Upper lobe of left lung (tissue), 6 donors: ENCODE results near the gene FAM168B. TPM values are rescaled to one million over a fixed set of nuclear protein-coding genes. Genes with fewer than 3 reads are reported as not detected.
A peak's percentile ranks its signal among the peaks of the same experiment; 100 is the strongest.

Experiments
- ATAC-seq, 2 donors: fragments of 200-7000 bp; cut with Tn5 transposase; one replicate each; pipeline ENCODE4 v1.9.1; 2022; ENCODE audit warnings: mild to moderate bottlenecking in 2 of 2, moderate library complexity in 2 of 2; ENCODE audit not compliant: low FRiP score in 2 of 2
- DNase-seq, 2 donors: peaks; one replicate each; pipeline ENCODE4 v3.0.0-alpha.2; 2019 to 2020
- H3K27ac ChIP-seq, 4 donors: fragments of 200-600 bp; sonication (generic); one replicate each; pipeline ENCODE4 v1.5.1; 2016 to 2019
- H3K27me3 ChIP-seq, 4 donors: fragments of 200-600 bp; sonication (generic); one replicate each; pipeline ENCODE4 v1.5.1; 2017 to 2019
- H3K36me3 ChIP-seq, 4 donors: fragments of 200-600 bp; sonication (generic); one replicate each; pipeline ENCODE4 v1.5.1; 2016 to 2019
- H3K4me1 ChIP-seq, 4 donors: fragments of 200-600 bp; sonication (generic); one replicate each; pipeline ENCODE4 v1.5.1; 2018 to 2019
- H3K4me3 ChIP-seq, 4 donors: fragments of 200-600 bp; sonication (generic); one replicate each; pipeline ENCODE4 v1.5.1; 2017 to 2019; ENCODE audit warnings: mild to moderate bottlenecking in 2 of 4, moderate library complexity in 1 of 4
- H3K9me3 ChIP-seq, 4 donors: fragments of 200-600 bp; sonication (generic); one replicate each; pipeline ENCODE4 v1.5.1; 2018 to 2019
- EP300 ChIP-seq, 4 donors: sonication (generic); formaldehyde crosslinking; IDR thresholded peaks; one replicate each; pipeline ENCODE4 v1.5.1; 2017; ENCODE audit warnings: antibody characterized with exemption in 4 of 4, control low read depth in 2 of 4
- POLR2A ChIP-seq, 4 donors: fragments of 450-650 bp; IDR thresholded peaks; one replicate each; pipeline ENCODE4 v1.5.1; 2016 to 2017; ENCODE audit warnings: antibody characterized with exemption in 4 of 4, mild to moderate bottlenecking in 2 of 4
- POLR2AphosphoS5 ChIP-seq, 2 donors: sonication (generic); formaldehyde crosslinking; IDR thresholded peaks; one replicate each; pipeline ENCODE4 v1.5.1; 2017; ENCODE audit warnings: antibody characterized with exemption in 2 of 2
- whole genome bisulfite sequencing, 2 donors: methylation state at CpG; one replicate each; pipeline ENCODE4 v1.1.5; 2017 to 2018; 5-methylcytosine and 5-hydroxymethylcytosine counted together
- total RNA-seq, 6 donors: library from RNA; depleted of rRNA in 4 of 6; stranded (reverse); fragments of >200 nt in 4 of 6; gene quantifications; one replicate each; pipeline versions ENCODE4 v1.1.0 to v1.2.1, GENCODE V29; 2016 to 2021
- TF ChIP-seq, protein P1 (sequence below), 6 experiments: fragments of 450-650 bp in 4 of 6; fragments of 200-600 bp in 2 of 6; sonication (generic) in 2 of 6; IDR thresholded peaks; one replicate each; pipeline ENCODE4 v1.5.1; 2016 to 2019; ENCODE audit warnings: antibody characterized with exemption in 6 of 6
- donor health status: DM: no; HTN: no; CAD: no; lungs with moderate emphysema.
- donor health status: DM: no; HTN: yes; CAD: no; lungs with severe emphysema.

Gene FAM168B
- total RNA-seq, 6 donors from 2014 or later, result 22.0 to 86.9 (median 72.8) TPM

DNA sequence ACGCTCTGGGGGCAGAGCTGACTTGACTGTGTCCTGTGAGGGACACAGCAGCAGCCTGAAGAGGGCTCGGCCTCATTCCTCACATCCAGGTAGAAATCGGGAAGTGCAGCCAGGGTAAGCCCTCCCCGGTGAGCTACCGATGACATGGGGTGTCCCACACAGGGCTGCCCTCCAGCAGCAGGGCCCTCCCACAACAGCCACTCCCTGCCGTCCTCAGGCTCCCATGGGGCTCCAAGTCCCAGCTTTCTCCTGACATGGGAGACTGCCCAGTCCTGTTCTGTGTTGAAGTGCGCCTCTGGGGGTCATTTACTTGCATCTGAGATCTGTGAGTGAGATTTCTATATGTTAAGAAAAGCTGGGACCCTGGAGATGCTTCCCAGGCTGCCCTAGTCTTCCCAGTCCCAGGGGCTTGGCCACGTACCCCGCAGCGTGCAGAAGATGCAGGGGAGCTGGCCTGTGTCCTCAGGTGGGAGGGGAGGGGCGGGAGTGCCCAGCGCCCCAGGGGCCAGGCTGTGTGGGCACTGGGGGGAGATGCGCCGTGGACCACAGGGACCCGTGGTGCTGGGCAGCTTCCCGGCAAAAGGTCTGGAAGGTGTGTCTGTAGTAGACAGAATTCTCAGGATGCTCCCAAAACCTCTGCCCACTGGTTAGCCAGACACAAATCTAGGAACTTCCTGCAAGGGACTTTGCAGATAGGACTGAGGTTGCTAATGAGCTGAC lies 87.9 kb downstream of the FAM168B start:
- Histone ChIP-seq H3K36me3 (no peaks in the 10 kb centered on the region), H3K27me3 (no peaks in the 10 kb centered on the region), H3K4me1 (no peaks in the 10 kb centered on the region), H3K27ac (no peak overlapping the region), H3K9me3 (no peaks in the 10 kb centered on the region), H3K4me3 (no peak overlapping the region)
- 78 to 100% methylated on average over 3 to 16 of the region's 16 CpGs for WGBS, 2 donors
- no peak for DNase-seq
- ATAC-seq, result peak in 1 of 2 donors; percentile 17
- TF ChIP-seq POLR2AphosphoS5 (IDR thresholded peaks at IDR 0.05) (no peak), EP300 (IDR thresholded peaks at IDR 0.05) (no peak)
- TF ChIP-seq, protein P1, sequence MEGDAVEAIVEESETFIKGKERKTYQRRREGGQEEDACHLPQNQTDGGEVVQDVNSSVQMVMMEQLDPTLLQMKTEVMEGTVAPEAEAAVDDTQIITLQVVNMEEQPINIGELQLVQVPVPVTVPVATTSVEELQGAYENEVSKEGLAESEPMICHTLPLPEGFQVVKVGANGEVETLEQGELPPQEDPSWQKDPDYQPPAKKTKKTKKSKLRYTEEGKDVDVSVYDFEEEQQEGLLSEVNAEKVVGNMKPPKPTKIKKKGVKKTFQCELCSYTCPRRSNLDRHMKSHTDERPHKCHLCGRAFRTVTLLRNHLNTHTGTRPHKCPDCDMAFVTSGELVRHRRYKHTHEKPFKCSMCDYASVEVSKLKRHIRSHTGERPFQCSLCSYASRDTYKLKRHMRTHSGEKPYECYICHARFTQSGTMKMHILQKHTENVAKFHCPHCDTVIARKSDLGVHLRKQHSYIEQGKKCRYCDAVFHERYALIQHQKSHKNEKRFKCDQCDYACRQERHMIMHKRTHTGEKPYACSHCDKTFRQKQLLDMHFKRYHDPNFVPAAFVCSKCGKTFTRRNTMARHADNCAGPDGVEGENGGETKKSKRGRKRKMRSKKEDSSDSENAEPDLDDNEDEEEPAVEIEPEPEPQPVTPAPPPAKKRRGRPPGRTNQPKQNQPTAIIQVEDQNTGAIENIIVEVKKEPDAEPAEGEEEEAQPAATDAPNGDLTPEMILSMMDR (IDR thresholded peaks at IDR 0.05), result no peak

DNA sequence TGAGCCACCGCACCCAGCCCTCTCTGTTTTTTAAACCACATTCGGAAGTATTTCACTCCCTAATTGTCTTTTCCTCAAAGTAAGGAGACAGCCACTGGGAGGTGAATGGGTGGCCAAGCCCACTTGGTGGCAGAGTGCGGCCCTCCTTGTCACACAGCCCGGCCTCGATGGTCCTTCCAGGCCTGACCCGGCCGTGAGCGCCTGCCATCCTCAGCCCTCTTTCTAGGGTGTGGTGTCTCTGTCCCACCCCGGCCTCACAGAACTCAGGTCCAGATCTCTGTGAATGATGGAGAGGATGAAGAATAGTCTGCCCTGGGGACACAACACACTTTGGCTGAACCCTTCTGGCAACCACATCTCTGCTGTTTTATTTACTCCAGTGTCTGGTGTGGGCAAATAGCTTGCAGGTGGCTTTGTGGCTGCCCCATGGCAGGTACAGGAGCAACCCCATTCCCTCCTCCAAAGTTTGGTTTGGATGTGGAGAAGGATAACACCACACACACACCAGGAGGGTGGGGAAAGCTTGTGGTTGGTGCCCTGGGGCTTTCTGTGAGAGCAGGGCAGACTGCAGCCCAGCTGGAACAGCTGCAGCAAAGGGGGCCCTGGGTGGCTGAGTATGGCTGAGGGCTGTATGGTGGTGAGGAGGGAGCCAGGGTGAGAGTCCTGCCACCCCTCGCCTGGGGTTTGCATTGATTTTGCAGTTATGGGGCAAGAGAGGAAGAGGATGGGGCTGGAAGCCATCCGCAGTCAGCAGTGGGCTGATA lies 88.6 kb downstream of the FAM168B start:
- 89 to 93% methylated on average over 11 of the region's 11 CpGs for WGBS, 2 donors
- no peak for DNase-seq
- Histone ChIP-seq H3K27ac (no peak overlapping the region), H3K4me1 (no peaks in the 10 kb centered on the region), H3K36me3 (no peaks in the 10 kb centered on the region), H3K27me3 (no peaks in the 10 kb centered on the region), H3K9me3 (no peaks in the 10 kb centered on the region), H3K4me3 (no peak overlapping the region)
- no peak for TF ChIP-seq EP300 (IDR thresholded peaks at IDR 0.05)
- no peak for TF ChIP-seq POLR2AphosphoS5 (IDR thresholded peaks at IDR 0.05)
- ATAC-seq, result peak in 1 of 2 donors; percentile 52

DNA sequence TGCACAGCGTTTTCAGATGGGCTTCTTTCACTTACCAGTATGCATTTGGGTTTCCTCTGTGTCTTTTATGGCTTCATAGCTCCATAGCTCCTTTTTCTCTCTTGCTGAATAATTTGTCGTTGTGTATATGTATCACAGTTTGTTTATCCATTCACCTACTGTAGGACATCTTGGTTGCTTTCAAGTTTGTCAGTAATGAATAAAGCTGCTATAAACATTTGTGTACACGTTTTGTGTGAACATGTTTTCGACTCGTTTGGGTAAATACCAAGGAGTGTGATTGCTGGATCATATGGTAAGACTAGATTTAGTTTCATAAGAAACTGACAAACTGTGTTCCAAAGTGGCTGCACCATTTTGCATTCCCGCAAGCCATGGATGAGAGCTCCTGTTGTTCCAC lies 94.7 kb downstream of the FAM168B start:
- 74% methylated on average over 6 of the region's 6 CpGs for WGBS, 2 donors
- H3K4me1 ChIP-seq, result no peaks in the 10 kb centered on the region
- H3K27ac ChIP-seq, result no peak overlapping the region
- H3K9me3 ChIP-seq, result no peaks in the 10 kb centered on the region
- H3K4me3 ChIP-seq, result no peak overlapping the region
- H3K27me3 ChIP-seq, result no peaks in the 10 kb centered on the region
- H3K36me3 ChIP-seq, result no peaks in the 10 kb centered on the region
- no peak for ATAC-seq
- DNase-seq, result no peak
- TF ChIP-seq, protein P1 (IDR thresholded peaks at IDR 0.05), result no peak
- TF ChIP-seq POLR2AphosphoS5 (IDR thresholded peaks at IDR 0.05), result no peak
- TF ChIP-seq EP300 (IDR thresholded peaks at IDR 0.05), result no peak
- no peak for TF ChIP-seq POLR2A (IDR thresholded peaks at IDR 0.05)

Other genes with a start within 250 kb of the FAM168B start
- gene PLEKHB2, start 11.9 kb upstream of the FAM168B start, total RNA-seq, result 100 to 1,000 TPM in 2 of 6 donors, 10 to 100 TPM in 4; 63.9 to 167 (median 87.4) TPM
- under 1 TPM in 2 of 6 donors, not detected in 4; 0.09 to 0.13 TPM for gene POTEE, start 116.1 kb upstream of the FAM168B start, total RNA-seq